GM21576 (cell line): ENCODE measurements around the gene MALRD1.
"Not testable (repeated sequence)": the region's sequence is repeated elsewhere in the genome, so short reads cannot be mapped to it uniquely, and the experiment has no call there.

Source experiments
- ATAC-seq: cut with Tn5 transposase; IDR thresholded peaks from one replicate; pipeline ENCODE4 v1.9.1; 2021; ENCODE audit warnings: mild to moderate bottlenecking, moderate library complexity; ENCODE audit not compliant: unreplicated experiment

Gene MALRD1

GRCh38 chr10:19689231-19689630, 640.6 kb downstream of the MALRD1 start:
- no peak for ATAC-seq

DNA sequence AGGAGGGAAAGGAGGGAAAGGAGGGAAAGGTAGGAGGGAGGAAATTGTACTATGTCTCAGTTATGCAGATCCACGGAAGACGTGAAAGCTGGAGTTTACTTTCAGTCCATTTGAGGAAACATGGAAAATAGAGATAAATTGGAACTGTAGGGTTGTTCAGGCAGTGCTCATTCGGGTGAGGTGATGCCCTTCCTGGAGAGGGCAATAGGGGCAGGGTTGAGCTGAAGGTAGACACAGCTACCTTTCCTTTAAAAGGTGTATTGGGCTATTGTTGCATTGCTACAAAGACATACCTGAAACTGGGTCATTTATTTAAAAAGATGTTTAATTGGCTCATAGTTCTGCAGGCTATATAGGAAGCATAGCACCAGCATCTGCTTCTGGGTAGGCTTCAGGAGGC, 650.7 kb downstream of the MALRD1 start:
- no peak for ATAC-seq

GRCh38 chr10:19701427-19702052, 652.9 kb downstream of the MALRD1 start:
- ATAC-seq: no peak

GRCh38 chr10:19702215-19702614, 653.6 kb downstream of the MALRD1 start:
- ATAC-seq: no peak

DNA sequence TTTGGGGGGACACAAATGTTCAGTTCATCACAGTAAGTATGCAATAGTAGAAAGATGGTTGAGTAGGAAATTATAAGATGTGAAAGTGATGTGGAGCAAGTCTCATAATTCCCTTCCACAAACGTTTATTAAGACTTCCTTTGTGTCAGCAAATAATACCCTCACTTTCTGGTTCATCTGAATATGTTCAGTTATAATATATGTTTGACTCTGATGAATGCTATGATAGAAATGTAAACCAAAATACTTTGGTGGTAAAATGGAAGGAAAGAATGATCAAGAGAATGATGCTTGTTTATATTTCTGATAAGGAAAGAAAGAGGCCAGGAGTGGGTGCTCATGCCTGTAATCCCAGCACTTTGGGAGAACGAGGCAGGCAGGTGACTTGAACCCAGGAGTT, 655.9 kb downstream of the MALRD1 start:
- ATAC-seq: no peak

- ATAC-seq: no peak
Measured at GRCh38 chr10:19705250-19705649, 656.6 kb downstream of the MALRD1 start.

- no peak for ATAC-seq
Measured at GRCh38 chr10:19706904-19707303, 658.3 kb downstream of the MALRD1 start.

DNA sequence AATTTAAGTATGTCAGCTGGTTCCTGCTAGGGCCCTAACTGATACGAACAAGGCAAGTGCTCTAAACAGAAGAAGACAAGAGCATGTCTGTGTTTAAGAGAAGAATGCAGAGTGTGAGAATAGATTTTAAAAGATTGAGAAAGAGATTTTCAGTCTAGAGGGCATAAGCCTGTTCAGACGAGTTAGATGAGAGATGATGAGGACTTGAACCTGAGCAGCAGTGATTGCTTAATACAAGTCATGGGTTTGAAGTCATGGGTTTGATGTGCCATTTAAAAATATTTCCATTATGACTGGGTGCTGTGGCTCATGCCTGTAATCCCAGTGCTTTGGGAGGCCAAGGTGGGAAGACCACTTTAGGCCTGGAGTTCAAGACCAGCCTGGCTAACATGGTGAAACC, 658.8 kb downstream of the MALRD1 start:
- ATAC-seq: no peak

- ATAC-seq: no peak
Measured at GRCh38 chr10:19708031-19708430, 659.4 kb downstream of the MALRD1 start.

DNA sequence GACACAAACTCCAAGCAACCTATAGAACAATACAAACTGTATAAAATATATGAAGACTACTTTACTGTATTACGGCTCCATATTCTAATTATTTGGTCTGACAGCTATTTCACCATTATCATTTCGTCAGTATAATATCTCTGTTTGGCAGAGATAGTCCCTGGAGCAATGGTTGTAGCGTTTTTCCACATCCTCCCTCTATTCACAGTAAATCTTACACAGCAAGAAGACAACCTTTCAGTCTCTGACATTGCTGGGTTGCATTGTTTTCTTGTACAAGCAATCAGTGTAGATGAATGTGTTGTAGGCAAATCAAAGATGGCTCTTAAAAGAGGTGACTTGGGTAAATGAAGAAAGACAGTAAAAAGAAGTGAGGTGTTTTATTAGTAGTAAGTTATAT, 662.0 kb downstream of the MALRD1 start:
- ATAC-seq: no peak

GRCh38 chr10:19713159-19713558, 664.6 kb downstream of the MALRD1 start:
- ATAC-seq: no peak

GRCh38 chr10:19713800-19714525, 665.4 kb downstream of the MALRD1 start:
- no peak for ATAC-seq

- ATAC-seq: no peak
Measured at GRCh38 chr10:19719284-19719683, 670.7 kb downstream of the MALRD1 start.

DNA sequence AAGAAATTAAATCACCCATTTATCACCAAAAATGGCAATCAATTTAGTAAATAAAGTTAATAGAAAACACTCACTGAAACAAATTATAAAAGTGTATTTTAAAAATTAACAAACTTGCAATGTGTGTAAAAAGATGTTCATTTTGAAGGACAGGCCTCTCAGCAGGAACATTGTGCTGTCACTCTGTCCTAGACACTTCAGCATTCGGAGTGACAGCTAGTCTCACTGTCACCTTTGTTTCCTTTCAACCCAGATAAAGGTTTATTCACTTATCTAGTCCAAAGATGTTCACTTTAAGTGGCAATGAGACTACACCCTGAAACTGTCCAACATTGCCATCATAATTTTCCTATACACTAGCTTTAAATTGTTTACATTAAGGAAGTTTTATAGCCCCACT, 675.7 kb downstream of the MALRD1 start:
- ATAC-seq: no peak

GRCh38 chr10:19728376-19728775, 679.8 kb downstream of the MALRD1 start:
- ATAC-seq: no peak

DNA sequence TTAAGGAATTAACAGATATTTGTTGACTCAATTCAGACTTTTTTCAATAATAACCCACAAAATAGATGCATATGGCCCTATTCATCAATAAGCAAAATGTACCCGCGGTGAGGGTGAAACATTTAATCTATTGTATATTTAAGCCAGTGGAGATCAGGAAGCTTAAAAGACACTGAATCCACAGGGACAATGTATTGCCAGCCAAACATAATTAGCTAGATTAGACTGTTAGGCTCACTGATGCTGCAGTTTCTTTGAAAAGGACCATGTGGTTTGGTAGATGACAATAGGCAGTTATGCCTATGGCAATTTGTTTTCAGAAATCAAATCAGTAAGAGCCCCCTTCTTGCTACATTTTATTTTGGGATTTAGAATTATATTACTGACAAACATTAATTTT, 680.4 kb downstream of the MALRD1 start:
- no peak for ATAC-seq

DNA sequence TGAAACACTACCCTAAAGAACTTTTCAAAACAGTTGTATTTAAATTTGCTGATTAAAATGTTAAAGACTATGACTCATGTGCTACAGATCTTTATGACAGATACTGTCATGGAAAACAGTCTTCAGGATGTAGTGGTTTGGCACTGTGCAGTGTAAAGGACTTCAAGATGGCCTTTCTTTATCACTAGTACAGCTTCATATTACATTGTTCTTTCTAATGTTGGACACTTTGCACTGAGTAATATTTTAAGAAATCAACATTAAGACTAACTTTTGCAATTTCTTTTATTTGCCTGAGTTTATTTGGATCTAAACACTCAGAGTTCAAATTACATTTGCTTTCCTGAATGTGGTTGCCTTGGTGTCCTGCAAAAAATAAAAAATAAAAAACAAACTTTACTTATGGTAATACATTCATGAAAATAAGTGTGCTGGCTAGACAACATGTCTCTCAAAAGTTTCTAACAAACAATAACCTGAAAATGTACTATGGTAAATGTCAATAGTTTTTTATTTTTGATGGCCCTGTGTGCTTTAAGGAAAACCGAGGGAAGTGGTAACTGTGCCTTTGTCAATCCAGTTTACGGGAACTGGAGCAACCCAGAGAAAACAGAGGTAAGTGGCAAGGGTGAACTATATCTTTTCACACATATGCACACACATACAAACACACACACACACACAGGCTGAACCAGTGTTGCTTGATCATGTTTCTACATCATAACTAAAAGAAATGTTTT, 681.7 kb downstream of the MALRD1 start:
- no peak for ATAC-seq

GRCh38 chr10:19730907-19731217, 682.3 kb downstream of the MALRD1 start:
- no peak for ATAC-seq

DNA sequence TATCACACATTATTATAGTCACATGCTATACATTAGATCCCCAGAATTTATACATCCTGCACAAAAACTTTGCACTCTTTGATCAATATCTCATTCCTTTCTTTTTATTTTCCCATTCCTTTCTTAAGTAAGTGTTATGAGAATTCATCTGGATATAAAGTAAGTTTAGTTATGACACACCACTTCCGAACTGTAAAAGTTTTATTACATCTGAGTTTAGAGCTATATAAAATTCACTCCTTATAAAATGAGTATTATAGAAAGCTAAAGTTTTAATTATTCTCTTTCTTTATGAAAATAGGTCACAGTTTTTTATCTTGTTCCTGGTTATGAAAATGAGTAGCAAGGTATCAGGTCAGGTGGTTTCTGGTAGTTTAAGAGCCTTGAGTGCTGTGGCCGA, 683.0 kb downstream of the MALRD1 start:
- ATAC-seq: no peak

DNA sequence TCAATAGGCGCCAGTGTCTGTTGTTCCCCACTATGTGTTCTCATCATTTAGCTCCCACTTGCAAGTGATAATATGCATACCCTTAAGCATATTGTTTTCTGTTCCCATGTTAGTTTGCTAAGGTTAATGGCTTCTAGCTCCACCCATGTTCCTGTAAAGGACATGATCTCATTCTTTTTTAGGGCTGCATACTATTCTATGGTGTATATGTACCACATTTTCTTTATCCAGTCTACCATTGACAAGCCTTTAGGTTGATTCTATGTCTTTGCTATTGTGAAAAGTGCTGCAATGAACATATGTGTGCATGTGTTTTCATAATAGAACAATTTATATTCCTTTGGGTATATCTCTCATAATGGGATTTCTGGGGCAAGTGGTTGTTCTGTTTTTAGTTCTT, 689.8 kb downstream of the MALRD1 start:
- ATAC-seq: no peak

- not testable (repeated sequence) for ATAC-seq
Measured at GRCh38 chr10:19739232-19739631, 690.6 kb downstream of the MALRD1 start.

DNA sequence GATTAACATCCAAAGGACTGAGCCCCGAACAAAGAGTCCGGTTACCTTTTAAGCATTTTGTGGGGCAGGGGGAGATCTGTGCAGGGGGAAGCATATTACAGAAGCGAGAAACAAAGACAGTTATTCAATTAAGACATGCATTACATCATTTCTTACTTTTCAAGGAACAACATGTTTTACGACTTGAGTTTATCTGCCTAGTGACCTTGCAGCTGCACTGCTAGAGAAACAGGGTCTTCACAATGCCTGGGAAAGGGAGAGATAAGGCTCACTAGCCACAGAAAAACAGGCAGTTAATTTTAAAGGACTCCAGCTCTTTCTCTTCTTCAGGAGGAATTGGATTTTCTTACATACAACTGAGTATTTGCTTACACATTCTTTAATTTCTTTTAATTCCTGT, 693.5 kb downstream of the MALRD1 start:
- ATAC-seq: not testable (repeated sequence)
